IMR-90 (cell line): ENCODE data around the gene IQGAP2. TPM values are rescaled to one million over a fixed set of nuclear protein-coding genes. Genes with fewer than 3 reads are reported as not detected.
A peak's percentile ranks its signal among the peaks of the same experiment; 100 is the strongest.

ENCODE experiments used
- ATAC-seq: fragments of 200-7000 bp; cut with Tn5 transposase; 2 replicates; pipeline ENCODE4 v1.9.1; 2020; ENCODE audit warnings: low read depth, mild to moderate bottlenecking, moderate library complexity
- BruUV-seq: library from RNA; stranded (reverse); fragments of 400-500 nt; replicated peaks from 2 replicates; lab custom pipeline; 2021; lab: Mats Ljungman, UMichigan
- CTCF ChIA-PET: fragments of 300-600 bp; formaldehyde crosslinking; extraction: SDS; loops from one replicate; lab custom pipeline; 2021; ENCODE audit warnings: antibody characterized with exemption; lab: Yijun Ruan, JAX
- POLR2A ChIA-PET: fragments of 300-600 bp; sonication (Branson Sonifier 250); formaldehyde crosslinking; loops from one replicate; lab custom pipeline; 2022; ENCODE audit warnings: antibody characterized with exemption; ENCODE audit not compliant: unreplicated experiment; lab: Charles Lee
- DNase-seq: peaks from one replicate; pipeline ENCODE4 v3.0.0; 2013
- H2AFZ ChIP-seq: replicated peaks from 2 replicates; pipeline ENCODE3; 2013; ENCODE audit warnings: low read length, mild to moderate bottlenecking; ENCODE audit not compliant: poor library complexity
- H2AK5ac ChIP-seq: 2 replicates; pipeline ENCODE4 v1.6.1; 2013; ENCODE audit warnings: low read depth, low read length, inconsistent platforms
- H2AK9ac ChIP-seq: replicated peaks from 2 replicates; pipeline ENCODE3; 2013; ENCODE audit warnings: mild to moderate bottlenecking, low read depth, low read length, moderate library complexity; ENCODE audit not compliant: poor library complexity
- H2BK120ac ChIP-seq: 2 replicates; pipeline ENCODE4 v1.6.1; 2013; ENCODE audit warnings: low read depth, low read length, inconsistent platforms
- H2BK15ac ChIP-seq: 3 replicates; pipeline ENCODE4 v1.6.1; 2013; ENCODE audit warnings: low read depth, low read length, inconsistent platforms
- H2BK20ac ChIP-seq: 2 replicates; pipeline ENCODE4 v1.6.1; 2013; ENCODE audit warnings: low read depth, mild to moderate bottlenecking, inconsistent platforms, low read length, moderate library complexity
- H2BK5ac ChIP-seq: 2 replicates; pipeline ENCODE4 v1.6.1; 2013; ENCODE audit warnings: mild to moderate bottlenecking, low read depth, low read length, inconsistent platforms; ENCODE audit not compliant: poor library complexity, severe bottlenecking
- H3K14ac ChIP-seq: replicated peaks from 2 replicates; pipeline ENCODE4 v1.6.1; 2013; ENCODE audit warnings: low read depth, low read length, inconsistent platforms
- H3K18ac ChIP-seq: 2 replicates; pipeline ENCODE4 v1.6.1; 2013; ENCODE audit warnings: low read depth, low read length, control low read depth
- H3K23ac ChIP-seq: 2 replicates; pipeline ENCODE4 v1.6.1; 2013; ENCODE audit warnings: low read depth, low read length, inconsistent platforms
- H3K27ac ChIP-seq: 2 replicates; pipeline ENCODE4 v1.5.1; 2013; ENCODE audit warnings: mild to moderate bottlenecking, control low read depth, low read length; ENCODE audit not compliant: insufficient read depth
- H3K27me3 ChIP-seq: 2 replicates; pipeline ENCODE4 v1.6.1; 2013; ENCODE audit warnings: low read length; ENCODE audit not compliant: control insufficient read depth, insufficient read depth
- H3K36me3 ChIP-seq: 2 replicates; pipeline ENCODE4 v1.6.1; 2013; ENCODE audit warnings: low read length, mixed read lengths; ENCODE audit not compliant: control insufficient read depth, insufficient read depth
- H3K4ac ChIP-seq: 2 replicates; pipeline ENCODE4 v1.6.1; 2013; ENCODE audit warnings: low read depth, low read length, inconsistent platforms
- H3K4me1 ChIP-seq: 2 replicates; pipeline ENCODE4 v1.6.1; 2013; ENCODE audit warnings: low read length, mixed read lengths; ENCODE audit not compliant: control insufficient read depth, insufficient read depth
- H3K4me2 ChIP-seq: 2 replicates; pipeline ENCODE4 v1.6.1; 2013; ENCODE audit warnings: low read depth, mild to moderate bottlenecking, control low read depth, low read length, moderate library complexity
- H3K4me3 ChIP-seq: 2 replicates; pipeline ENCODE4 v1.5.1; 2013; ENCODE audit warnings: low read depth, mild to moderate bottlenecking, control low read depth, low read length, moderate library complexity; ENCODE audit not compliant: insufficient read depth
- H3K56ac ChIP-seq: 2 replicates; pipeline ENCODE4 v1.6.1; 2013; ENCODE audit warnings: low read length, inconsistent platforms; ENCODE audit not compliant: insufficient read depth; ENCODE audit errors: extremely low read depth
- H3K79me1 ChIP-seq, 2 experiments: 2 replicates each; pipeline ENCODE4 v1.6.1; 2013; ENCODE audit warnings: low read length in 2 of 2, inconsistent platforms in 1 of 2, low read depth in 1 of 2
- H3K9ac ChIP-seq: 2 replicates; pipeline ENCODE4 v1.6.1; 2013; ENCODE audit warnings: low read depth, low read length, control low read depth
- H3K9me1 ChIP-seq: 2 replicates; pipeline ENCODE4 v1.6.1; 2013; ENCODE audit warnings: low read length, inconsistent platforms; ENCODE audit not compliant: insufficient read depth
- H3K9me3 ChIP-seq: 2 replicates; pipeline ENCODE4 v1.6.1; 2013; ENCODE audit warnings: low read length; ENCODE audit not compliant: control insufficient read depth, insufficient read depth
- H4K20me1 ChIP-seq: 2 replicates; pipeline ENCODE4 v1.6.1; 2013; ENCODE audit warnings: low read length, inconsistent platforms; ENCODE audit not compliant: insufficient read depth
- H4K5ac ChIP-seq: 2 replicates; pipeline ENCODE4 v1.6.1; 2013; ENCODE audit warnings: mild to moderate bottlenecking, low read depth, low read length, control low read depth
- H4K8ac ChIP-seq, 2 experiments: 2 replicates each; pipeline ENCODE4 v1.6.1; 2013; ENCODE audit warnings: low read depth in 2 of 2, low read length in 2 of 2, control low read depth in 1 of 2, inconsistent platforms in 1 of 2
- H4K91ac ChIP-seq: 2 replicates; pipeline ENCODE4 v1.6.1; 2013; ENCODE audit warnings: low read depth, low read length, inconsistent platforms; ENCODE audit not compliant: insufficient read depth
- BHLHE40 ChIP-seq: fragments of 150-350 bp; IDR thresholded peaks from 2 replicates; pipeline ENCODE4 v1.6.1; 2016; ENCODE audit warnings: mild to moderate bottlenecking, low read depth, low read length
- CEBPB ChIP-seq: IDR thresholded peaks from 2 replicates; pipeline ENCODE4 v1.6.1; 2012; ENCODE audit warnings: low read depth, low read length, improper control_type of control experiment
- CHD1 ChIP-seq: IDR thresholded peaks from 2 replicates; pipeline ENCODE4 v1.6.1; 2012; ENCODE audit warnings: low read depth, low read length, improper control_type of control experiment
- MAFK ChIP-seq: IDR thresholded peaks from 2 replicates; pipeline ENCODE4 v1.6.1; 2012; ENCODE audit warnings: low read depth, low read length, improper control_type of control experiment
- MAZ ChIP-seq: IDR thresholded peaks from 2 replicates; pipeline ENCODE4 v1.6.1; 2012; ENCODE audit warnings: low read depth, mild to moderate bottlenecking, low read length, improper control_type of control experiment, moderate library complexity, borderline replicate concordance
- MXI1 ChIP-seq: IDR thresholded peaks from 2 replicates; pipeline ENCODE4 v1.6.1; 2012; ENCODE audit warnings: low read depth, mild to moderate bottlenecking, low read length, moderate library complexity, borderline replicate concordance
- NFE2L2 ChIP-seq: fragments of 150-350 bp; IDR thresholded peaks from 2 replicates; pipeline ENCODE4 v1.6.1; 2016; ENCODE audit warnings: low read depth, mild to moderate bottlenecking, low read length
- POLR2A ChIP-seq: IDR thresholded peaks from 2 replicates; pipeline ENCODE4 v1.6.1; 2012; ENCODE audit warnings: mild to moderate bottlenecking, low read depth, low read length
- RAD21 ChIP-seq: IDR thresholded peaks from 2 replicates; pipeline ENCODE4 v1.6.1; 2012; ENCODE audit warnings: low read length, improper control_type of control experiment
- RCOR1 ChIP-seq: IDR thresholded peaks from 2 replicates; pipeline ENCODE4 v1.6.1; 2012; ENCODE audit warnings: mild to moderate bottlenecking, low read length, improper control_type of control experiment; ENCODE audit not compliant: insufficient replicate concordance
- RFX5 ChIP-seq: IDR thresholded peaks from 2 replicates; pipeline ENCODE4 v1.8.0; 2012; ENCODE audit warnings: low read depth, mild to moderate bottlenecking, low read length, moderate library complexity
- SMC3 ChIP-seq: fragments of 150-350 bp; IDR thresholded peaks from 2 replicates; pipeline ENCODE4 v1.6.1; 2016; ENCODE audit warnings: low read depth, mild to moderate bottlenecking, antibody characterized with exemption, low read length, moderate library complexity
- WGBS, 2 experiments: methylation state at CpG; one replicate each; pipeline versions ENCODE4 v1.1.5 to v1.1.7; 2013; ENCODE audit warnings: missing lambda C conversion rate in 2 of 2; ENCODE audit not compliant: insufficient read length in 1 of 2; ENCODE audit errors: extremely low coverage in 2 of 2; 5-methylcytosine and 5-hydroxymethylcytosine counted together
- dilution Hi-C: fragments of 300-500 bp; cut with HindIII; formaldehyde crosslinking; loops from one replicate; pipeline ENCODE4 v1.14.3; 2018; ENCODE audit warnings: low sequenced_read_pairs; ENCODE audit not compliant: unreplicated experiment
- in situ Hi-C: fragments of 300-500 bp; cut with MboI; formaldehyde crosslinking; loops from 3 replicates; pipeline ENCODE4 v1.14.3; 2019; ENCODE audit warnings: low sequenced_read_pairs, inconsistent platforms, mixed read lengths
- intact Hi-C: fragments of 100-400 bp; cut with micrococcal nuclease; formaldehyde crosslinking; loops from 2 replicates; pipeline ENCODE4 v1.10.0; 2022
- polyA plus RNA-seq, 3 experiments: library from polyadenylated mRNA; depleted of rRNA; stranded (reverse); fragments of >200 nt; gene quantifications; 2 replicates each; pipeline ENCODE4 v1.2.3, GENCODE V29; 2012; ENCODE audit warnings: low replicate concordance in 1 of 3
- total RNA-seq: library from RNA; depleted of rRNA; stranded (reverse); fragments of >200 nt; gene quantifications from 2 replicates; pipeline ENCODE4 v1.2.3, GENCODE V29; 2012
- TF ChIP-seq, protein P1 (sequence below): fragments of 150-350 bp; IDR thresholded peaks from 2 replicates; pipeline ENCODE4 v1.6.1; 2016; ENCODE audit warnings: low read depth, mild to moderate bottlenecking, low read length, moderate library complexity, borderline replicate concordance
- TF ChIP-seq, protein P2 (sequence below): conservative IDR thresholded peaks from 2 replicates; pipeline ENCODE4 v1.5.1; 2012; ENCODE audit warnings: mild to moderate bottlenecking, low read depth, low read length, improper control_type of control experiment

The IQGAP2 gene
- total and polyA plus RNA-seq, 2 of the 4 experiments (the other 2 are of a cell fraction) = 0.21 to 0.36 TPM

DNA sequence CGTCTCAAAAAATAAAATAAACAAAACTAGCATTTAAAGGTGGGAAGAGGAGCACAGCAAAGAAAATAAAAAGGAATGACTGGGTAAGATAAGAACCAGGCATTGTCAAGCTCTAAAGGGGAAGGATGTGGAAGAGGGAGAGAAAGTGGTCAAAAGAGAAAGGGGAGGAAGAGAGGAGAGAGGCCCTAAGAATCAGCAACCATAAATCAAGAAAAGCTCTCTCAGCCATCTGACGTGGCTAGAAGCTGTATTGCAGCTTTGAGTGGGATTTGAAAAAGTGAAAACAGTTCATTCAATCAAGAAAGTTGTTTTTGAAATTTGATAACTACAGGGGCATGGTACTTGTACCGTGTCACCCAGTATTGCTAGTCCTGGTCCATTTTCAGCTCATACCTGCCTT is 267.4 kb downstream of the IQGAP2 start:
- CTCF ChIA-PET = no interaction called here
- intact Hi-C loops (no loop called here), in situ Hi-C loops (no loop called here), dilution Hi-C loops (no loop called here)
- 0 out of 2 replicates have a peak overlapping the region, but pooled peaks have one; percentile 57 for H4K5ac ChIP-seq
- no peak overlapping the region; the same call in 1 of the 2 replicates for H4K91ac ChIP-seq
- no peaks in the 10 kb centered on the region for H3K27me3 ChIP-seq
- H2BK15ac ChIP-seq = no peak overlapping the region
- H2BK120ac ChIP-seq = peak overlapping the region; percentile 25
- DNase-seq (no peak), ATAC-seq (no peak)
- peak overlapping the region; percentile 56; the same call in 1 of the 2 replicates for H3K23ac ChIP-seq
- peak overlapping the region; percentile 67; the same call in 1 of the 2 replicates for H3K4ac ChIP-seq
- no peaks in the 10 kb centered on the region for H4K20me1 ChIP-seq
- no peak overlapping the region for H3K56ac ChIP-seq
- no peak overlapping the region for H3K4me2 ChIP-seq
- peaks cover 5% of the 10 kb centered on the region; the same call in 1 of the 2 replicates for H3K9me1 ChIP-seq
- H3K36me3 ChIP-seq = no peaks in the 10 kb centered on the region
- H3K79me1 ChIP-seq = no peaks in the 10 kb centered on the region
- no peaks in the 10 kb centered on the region for H3K9me3 ChIP-seq
- no peak overlapping the region for H2BK5ac ChIP-seq
- no peak overlapping the region for H3K9ac ChIP-seq
- H3K14ac ChIP-seq = peak overlapping the region; percentile 57; the same call in 1 of the 2 replicates
- H3K18ac ChIP-seq = 0 out of 2 replicates have a peak overlapping the region, but pooled peaks have one; percentile 32
- no peak overlapping the region for H3K27ac ChIP-seq
- POLR2A ChIA-PET = no interaction called here
- H3K4me3 ChIP-seq = no peak overlapping the region
- no CpG with 5 or more reads among the region's 3 CpGs for WGBS, 2 experiments
- H4K8ac ChIP-seq = peak overlapping the region in 1 of 2 experiments; percentile 37; a peak in 1 of 4 replicates
- peak overlapping the region; percentile 43; the same call in 1 of the 2 replicates for H2AK5ac ChIP-seq
- peaks cover 7% of the 10 kb centered on the region for H3K4me1 ChIP-seq
- no peak overlapping the region for H2AK9ac ChIP-seq
- H2AFZ ChIP-seq = no peak overlapping the region
- BruUV-seq = no TSS peak
- TF ChIP-seq POLR2A (no peak), CHD1 (no peak), CEBPB (no peak), RAD21 (no peak), RFX5 (no peak), MAFK (no peak), BHLHE40 (no peak), NFE2L2 (no peak), MAZ (no peak), RCOR1 (no peak), SMC3 (no peak), MXI1 (no peak)
- TF ChIP-seq, protein P1, sequence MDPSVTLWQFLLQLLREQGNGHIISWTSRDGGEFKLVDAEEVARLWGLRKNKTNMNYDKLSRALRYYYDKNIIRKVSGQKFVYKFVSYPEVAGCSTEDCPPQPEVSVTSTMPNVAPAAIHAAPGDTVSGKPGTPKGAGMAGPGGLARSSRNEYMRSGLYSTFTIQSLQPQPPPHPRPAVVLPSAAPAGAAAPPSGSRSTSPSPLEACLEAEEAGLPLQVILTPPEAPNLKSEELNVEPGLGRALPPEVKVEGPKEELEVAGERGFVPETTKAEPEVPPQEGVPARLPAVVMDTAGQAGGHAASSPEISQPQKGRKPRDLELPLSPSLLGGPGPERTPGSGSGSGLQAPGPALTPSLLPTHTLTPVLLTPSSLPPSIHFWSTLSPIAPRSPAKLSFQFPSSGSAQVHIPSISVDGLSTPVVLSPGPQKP = no peak
- TF ChIP-seq, protein P2, sequence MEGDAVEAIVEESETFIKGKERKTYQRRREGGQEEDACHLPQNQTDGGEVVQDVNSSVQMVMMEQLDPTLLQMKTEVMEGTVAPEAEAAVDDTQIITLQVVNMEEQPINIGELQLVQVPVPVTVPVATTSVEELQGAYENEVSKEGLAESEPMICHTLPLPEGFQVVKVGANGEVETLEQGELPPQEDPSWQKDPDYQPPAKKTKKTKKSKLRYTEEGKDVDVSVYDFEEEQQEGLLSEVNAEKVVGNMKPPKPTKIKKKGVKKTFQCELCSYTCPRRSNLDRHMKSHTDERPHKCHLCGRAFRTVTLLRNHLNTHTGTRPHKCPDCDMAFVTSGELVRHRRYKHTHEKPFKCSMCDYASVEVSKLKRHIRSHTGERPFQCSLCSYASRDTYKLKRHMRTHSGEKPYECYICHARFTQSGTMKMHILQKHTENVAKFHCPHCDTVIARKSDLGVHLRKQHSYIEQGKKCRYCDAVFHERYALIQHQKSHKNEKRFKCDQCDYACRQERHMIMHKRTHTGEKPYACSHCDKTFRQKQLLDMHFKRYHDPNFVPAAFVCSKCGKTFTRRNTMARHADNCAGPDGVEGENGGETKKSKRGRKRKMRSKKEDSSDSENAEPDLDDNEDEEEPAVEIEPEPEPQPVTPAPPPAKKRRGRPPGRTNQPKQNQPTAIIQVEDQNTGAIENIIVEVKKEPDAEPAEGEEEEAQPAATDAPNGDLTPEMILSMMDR = no peak
- H2BK20ac ChIP-seq = peak overlapping the region; percentile 77
